HG02623 (cell line): ENCODE results near the gene NGEF.

Source experiments
- ATAC-seq: cut with Tn5 transposase; IDR thresholded peaks from one replicate; pipeline ENCODE4 v1.9.1; 2021; ENCODE audit warnings: moderate library complexity; ENCODE audit not compliant: unreplicated experiment

The NGEF gene

GRCh38 chr2:233044974-233045605 lies 32.0 kb upstream of the NGEF start:
- ATAC-seq: no peak

GRCh38 chr2:233042549-233042948 lies 29.5 kb upstream of the NGEF start:
- no peak for ATAC-seq

DNA sequence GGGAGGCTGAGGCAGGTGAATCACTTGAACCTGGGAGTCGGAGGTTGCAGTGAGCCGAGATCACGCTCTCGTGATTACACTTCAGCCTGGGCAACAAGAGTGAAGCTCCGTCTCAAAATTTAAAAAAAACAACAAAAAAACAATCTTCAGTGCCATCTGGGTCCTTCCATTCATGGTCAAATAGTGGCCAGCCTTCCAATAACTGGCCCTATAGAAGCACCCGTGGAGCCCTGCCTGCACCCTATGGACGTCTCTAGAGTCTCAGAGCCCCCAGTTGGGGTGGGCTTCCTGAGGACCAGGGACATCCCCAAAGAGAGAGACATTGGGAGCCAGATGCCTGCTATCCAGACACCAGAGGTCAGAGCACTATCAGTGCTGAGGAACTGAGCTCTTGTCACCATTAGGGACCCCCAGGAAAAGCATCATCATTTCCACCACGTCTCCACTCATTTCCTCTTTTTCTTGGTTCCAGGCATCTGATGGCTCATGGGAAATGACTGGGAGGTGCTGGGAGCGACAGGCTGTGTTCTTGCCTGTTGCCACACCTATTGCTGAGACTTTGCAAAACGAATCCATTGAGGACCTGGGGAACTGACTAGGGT lies 28.8 kb upstream of the NGEF start:
- no peak for ATAC-seq

- ATAC-seq: no peak
These were observed 27.5 kb upstream of the NGEF start for GRCh38 chr2:233040571-233040970.

- no peak for ATAC-seq
These were observed 26.9 kb upstream of the NGEF start for GRCh38 chr2:233039846-233040530.

- ATAC-seq: no peak
These were observed 26.3 kb upstream of the NGEF start for GRCh38 chr2:233039212-233039845.

DNA sequence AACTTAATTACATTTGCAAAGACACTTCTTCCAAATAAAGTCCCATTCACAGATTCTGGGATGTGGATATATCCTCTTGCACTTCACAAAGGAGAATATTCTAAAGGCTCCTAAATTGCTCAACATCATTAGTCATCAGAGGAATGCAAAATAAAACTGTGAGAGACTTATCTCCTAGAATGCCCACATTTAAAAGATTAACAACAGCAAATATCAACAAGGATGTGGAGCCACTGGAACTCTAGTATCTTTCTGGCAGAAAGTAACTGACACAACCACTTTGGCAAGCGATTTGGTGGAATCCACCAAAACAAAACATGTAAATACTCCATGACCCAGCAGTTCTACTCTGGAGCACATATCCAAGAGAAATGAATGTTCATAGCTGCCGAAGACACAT lies 24.0 kb upstream of the NGEF start:
- ATAC-seq: no peak

GRCh38 chr2:233036162-233036838 lies 23.2 kb upstream of the NGEF start:
- no peak for ATAC-seq

GRCh38 chr2:233035426-233036161 lies 22.5 kb upstream of the NGEF start:
- ATAC-seq: no peak

DNA sequence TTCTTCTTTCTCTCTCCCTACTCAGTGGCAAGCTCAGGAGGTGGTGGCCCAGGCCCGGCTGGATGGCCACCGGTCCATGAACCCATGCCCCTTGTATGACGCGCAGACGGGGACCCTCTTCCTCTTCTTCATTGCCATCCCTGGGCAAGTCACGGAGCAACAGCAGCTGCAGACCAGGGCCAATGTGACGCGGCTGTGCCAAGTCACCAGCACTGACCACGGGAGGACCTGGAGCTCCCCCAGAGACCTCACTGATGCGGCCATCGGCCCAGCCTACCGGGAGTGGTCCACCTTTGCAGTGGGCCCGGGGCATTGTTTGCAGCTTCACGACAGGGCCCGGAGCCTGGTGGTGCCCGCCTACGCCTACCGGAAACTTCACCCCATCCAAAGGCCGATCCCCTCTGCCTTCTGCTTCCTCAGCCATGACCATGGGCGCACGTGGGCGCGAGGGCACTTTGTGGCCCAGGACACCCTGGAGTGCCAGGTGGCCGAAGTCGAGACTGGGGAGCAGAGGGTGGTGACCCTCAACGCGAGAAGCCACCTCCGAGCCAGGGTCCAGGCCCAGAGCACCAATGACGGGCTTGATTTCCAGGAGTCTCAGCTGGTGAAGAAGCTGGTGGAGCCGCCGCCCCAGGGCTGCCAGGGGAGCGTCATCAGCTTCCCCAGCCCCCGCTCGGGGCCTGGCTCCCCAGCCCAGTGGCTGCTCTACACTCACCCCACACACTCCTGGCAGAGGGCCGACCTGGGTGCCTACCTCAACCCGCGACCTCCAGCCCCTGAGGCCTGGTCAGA lies 21.2 kb upstream of the NGEF start:
- ATAC-seq: no peak

GRCh38 chr2:233033672-233034071 lies 20.6 kb upstream of the NGEF start:
- ATAC-seq: no peak

DNA sequence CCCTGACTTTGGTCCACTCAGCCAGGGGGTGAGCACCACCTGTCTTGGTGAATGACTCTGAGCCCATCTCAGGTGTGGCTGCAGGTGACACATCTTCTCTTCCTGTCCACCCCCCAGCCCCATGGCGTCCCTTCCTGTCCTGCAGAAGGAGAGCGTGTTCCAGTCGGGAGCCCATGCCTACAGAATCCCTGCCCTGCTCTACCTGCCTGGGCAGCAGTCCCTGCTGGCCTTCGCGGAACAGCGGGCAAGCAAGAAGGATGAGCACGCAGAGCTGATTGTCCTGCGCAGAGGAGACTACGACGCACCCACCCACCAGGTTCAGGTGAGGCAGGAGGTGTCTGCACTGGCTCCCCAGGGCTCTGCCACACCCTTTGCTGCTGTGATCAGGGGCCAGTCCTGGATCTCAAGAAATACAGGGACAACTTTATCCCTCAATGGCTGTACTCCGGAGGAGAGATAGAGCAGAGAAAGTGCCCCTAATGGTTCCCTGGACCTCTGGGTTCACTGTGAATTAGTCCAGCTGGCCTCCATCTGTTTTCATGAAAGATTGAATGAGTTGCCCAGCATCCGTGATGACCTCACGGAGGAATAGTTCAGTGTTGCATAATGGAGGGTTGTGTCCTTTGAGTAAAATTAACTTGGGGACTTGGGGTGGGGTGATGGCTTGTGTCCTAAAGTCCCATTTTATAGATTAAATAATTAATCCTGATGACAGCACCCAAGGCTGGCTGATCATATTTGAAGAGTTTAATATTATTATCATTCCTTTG lies 19.7 kb upstream of the NGEF start, which contains the start of gene NEU2:
Gene NEU2, plus strand, starts transcription at position 122 of the 770 bp plus-strand sequence. Its CDS starts 0 bp downstream, at position 122.
- ATAC-seq: no peak

- no peak for ATAC-seq
These were observed 18.8 kb upstream of the NGEF start for GRCh38 chr2:233031556-233032500.

GRCh38 chr2:233029321-233029720 lies 16.3 kb upstream of the NGEF start:
- no peak for ATAC-seq

GRCh38 chr2:233026198-233026813 lies 13.2 kb upstream of the NGEF start:
- ATAC-seq: no peak

DNA sequence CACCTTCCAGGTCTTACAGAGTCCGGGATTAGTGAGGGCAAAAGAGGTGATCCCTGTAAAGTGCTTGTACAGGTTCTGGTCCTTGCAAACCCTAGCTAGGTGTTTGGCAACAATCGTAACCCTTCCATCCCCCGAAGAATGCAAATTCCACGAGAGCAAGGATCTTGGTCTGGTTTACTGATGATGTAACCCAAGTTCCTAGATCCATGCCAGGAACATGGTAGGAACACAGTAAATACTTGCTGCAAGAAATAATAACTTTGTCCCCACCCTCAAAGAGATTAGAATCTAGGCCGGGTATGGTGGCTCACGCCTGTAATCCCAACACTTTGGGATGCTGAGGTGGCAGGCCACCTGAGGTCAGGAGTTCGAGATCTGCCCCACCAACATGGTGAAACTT lies 12.7 kb upstream of the NGEF start:
- no peak for ATAC-seq

DNA sequence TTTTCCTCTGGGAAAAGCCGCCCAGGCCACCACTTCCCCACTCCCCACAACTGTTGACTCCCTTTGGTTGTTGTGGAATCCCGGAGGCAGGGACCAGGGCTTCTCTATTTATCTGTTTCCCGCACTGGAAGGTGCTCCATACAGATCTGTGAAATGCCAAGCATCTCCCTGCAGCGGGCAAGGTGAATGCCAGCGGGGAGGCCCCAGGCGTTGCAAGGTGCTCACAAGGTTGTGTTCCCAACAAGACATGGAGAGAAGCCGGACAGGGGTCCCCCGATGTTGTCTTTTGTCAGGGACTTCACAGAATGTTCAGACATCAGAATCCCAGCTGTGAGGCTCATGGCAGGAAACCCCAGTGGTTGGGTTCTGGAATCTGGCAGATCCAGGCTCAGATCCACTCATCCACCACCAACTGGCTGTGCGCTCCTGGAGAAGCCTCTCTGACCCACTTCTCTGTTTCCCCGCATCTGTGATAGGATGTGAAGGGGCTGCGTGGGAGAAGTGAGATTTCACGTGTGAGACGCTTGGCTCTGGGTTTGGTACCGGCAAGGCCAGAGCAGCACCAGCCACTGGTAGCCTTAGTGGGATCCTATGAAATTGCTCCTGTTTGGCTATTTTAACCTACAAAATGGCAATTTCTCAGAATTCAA lies 10.8 kb upstream of the NGEF start:
- ATAC-seq: no peak
